ENCODE results near the gene IRF2BP1. TPM values are rescaled to one million over a fixed set of nuclear protein-coding genes. Genes with fewer than 3 reads are reported as not detected.

IRF2BP1 gene
- total RNA-seq, 2 donors from 2014 or later: 14.3 to 14.5 TPM

Other genes starting within 250 kb of the IRF2BP1 start
- 10 to 100 TPM; 20.7 to 26.7 TPM for gene EML2, start 246.7 kb downstream of the IRF2BP1 start, total RNA-seq
- gene GIPR, start 217.9 kb downstream of the IRF2BP1 start, total RNA-seq: under 1 TPM in 1 of 2 donors, not detected in 1; 0.38 TPM
- 100 to 1,000 TPM; 244 to 250 TPM for gene SNRPD2, start 194.2 kb downstream of the IRF2BP1 start, total RNA-seq
- 1 to 10 TPM; 3.1 to 4.5 TPM for gene QPCTL, start 193.5 kb downstream of the IRF2BP1 start, total RNA-seq
- 10 to 100 TPM; 11.2 to 12.3 TPM for gene FBXO46, start 155.2 kb downstream of the IRF2BP1 start, total RNA-seq
- not detected for gene MEIOSIN, start 152.7 kb downstream of the IRF2BP1 start, total RNA-seq
- 10 to 100 TPM; 14.9 to 22.4 TPM for gene SIX5, start 116.9 kb downstream of the IRF2BP1 start, total RNA-seq
- gene DMPK, start 103.7 kb downstream of the IRF2BP1 start, total RNA-seq: 100 to 1,000 TPM; 218 to 281 TPM
- 10 to 100 TPM; 50.9 to 61.1 TPM for gene DMWD, start 93.3 kb downstream of the IRF2BP1 start, total RNA-seq
- not detected for gene RSPH6A, start 70.8 kb downstream of the IRF2BP1 start, total RNA-seq
- gene SYMPK, start 23.0 kb downstream of the IRF2BP1 start, total RNA-seq: 10 to 100 TPM; 41.2 to 44.6 TPM
- gene FOXA3, start 21.8 kb downstream of the IRF2BP1 start, total RNA-seq: not detected
- 1 to 10 TPM; 4.3 to 6.1 TPM for gene MYPOP, start 16.5 kb upstream of the IRF2BP1 start, total RNA-seq
- not detected for gene NANOS2, start 28.6 kb upstream of the IRF2BP1 start, total RNA-seq
- gene NOVA2, start 87.7 kb upstream of the IRF2BP1 start, total RNA-seq: 1 to 10 TPM; 7.9 to 8.0 TPM
- 10 to 100 TPM in 1 of 2 donors, 1 to 10 TPM in 1; 10.0 to 12.9 TPM for gene CCDC61, start 109.3 kb upstream of the IRF2BP1 start, total RNA-seq
- not detected for gene PGLYRP1, start 136.9 kb upstream of the IRF2BP1 start, total RNA-seq
- gene IGFL4, start 154.9 kb upstream of the IRF2BP1 start, total RNA-seq: not detected
- not detected for gene IGFL3, start 238.5 kb upstream of the IRF2BP1 start, total RNA-seq

Measured in posterior vena cava (tissue), 2 donors.